Activated CD4-positive, alpha-beta T cell treated with anti-CD3 and anti-CD28 coated beads for 4 hours (primary cell): ENCODE results near the gene ARHGEF18.
A peak's percentile ranks its signal among the peaks of the same experiment; 100 is the strongest.
"Not testable (repeated sequence)": the region's sequence is repeated elsewhere in the genome, so short reads cannot be mapped to it uniquely, and the experiment has no call there.

Source experiments
- DNase-seq, 2 donors: peaks; one replicate each; pipeline ENCODE4 v3.0.0-alpha.2; 2020

The ARHGEF18 gene

GRCh38 chr19:7348587-7349230 lies at the start of gene ARHGEF18:
Gene ARHGEF18 (plus strand): TSS chr19:7348937. CDS start chr19:7362891, 13,954 bp downstream.
- peak; percentile 41 to 50 for DNase-seq

- DNase-seq = no peak
Measured at GRCh38 chr19:7301525-7301924, 47.2 kb upstream of the ARHGEF18 start.

- DNase-seq = no peak
Measured at GRCh38 chr19:7303470-7303869, 45.3 kb upstream of the ARHGEF18 start.

GRCh38 chr19:7304200-7304599 lies 44.5 kb upstream of the ARHGEF18 start:
- no peak for DNase-seq

- DNase-seq = no peak
Measured at GRCh38 chr19:7307590-7308218, 41.0 kb upstream of the ARHGEF18 start.

- DNase-seq = not testable (repeated sequence)
Measured at GRCh38 chr19:7308327-7308726, 40.4 kb upstream of the ARHGEF18 start.

GRCh38 chr19:7311911-7312310 lies 36.8 kb upstream of the ARHGEF18 start:
- no peak for DNase-seq

- DNase-seq = no peak
Measured at GRCh38 chr19:7312816-7313215, 35.9 kb upstream of the ARHGEF18 start.

- no peak for DNase-seq
Measured at GRCh38 chr19:7318176-7318575, 30.6 kb upstream of the ARHGEF18 start.

- peak in 1 of 2 donors; percentile 41 for DNase-seq
Measured at GRCh38 chr19:7326105-7326877, 22.4 kb upstream of the ARHGEF18 start.

- DNase-seq = no peak
Measured at GRCh38 chr19:7327802-7328201, 20.9 kb upstream of the ARHGEF18 start.

GRCh38 chr19:7328647-7329046 lies 20.1 kb upstream of the ARHGEF18 start:
- DNase-seq = no peak

GRCh38 chr19:7331446-7331845 lies 17.3 kb upstream of the ARHGEF18 start:
- no peak for DNase-seq

GRCh38 chr19:7333198-7334118 lies 15.3 kb upstream of the ARHGEF18 start:
- DNase-seq = no peak

- DNase-seq = no peak
Measured at GRCh38 chr19:7336321-7336973, 12.3 kb upstream of the ARHGEF18 start.

- DNase-seq = no peak
Measured at GRCh38 chr19:7337380-7338194, 11.2 kb upstream of the ARHGEF18 start.

- peak; percentile 68 to 89 for DNase-seq
Measured at GRCh38 chr19:7340959-7341837, 7.5 kb upstream of the ARHGEF18 start.

- no peak for DNase-seq
Measured at GRCh38 chr19:7342143-7342542, 6.6 kb upstream of the ARHGEF18 start.

GRCh38 chr19:7346488-7346971 lies 2.2 kb upstream of the ARHGEF18 start:
- DNase-seq = no peak

- not testable (repeated sequence) for DNase-seq
Measured at GRCh38 chr19:7346997-7347396, 1.7 kb upstream of the ARHGEF18 start.
